ENCODE data around the gene SRPRA.

DNA sequence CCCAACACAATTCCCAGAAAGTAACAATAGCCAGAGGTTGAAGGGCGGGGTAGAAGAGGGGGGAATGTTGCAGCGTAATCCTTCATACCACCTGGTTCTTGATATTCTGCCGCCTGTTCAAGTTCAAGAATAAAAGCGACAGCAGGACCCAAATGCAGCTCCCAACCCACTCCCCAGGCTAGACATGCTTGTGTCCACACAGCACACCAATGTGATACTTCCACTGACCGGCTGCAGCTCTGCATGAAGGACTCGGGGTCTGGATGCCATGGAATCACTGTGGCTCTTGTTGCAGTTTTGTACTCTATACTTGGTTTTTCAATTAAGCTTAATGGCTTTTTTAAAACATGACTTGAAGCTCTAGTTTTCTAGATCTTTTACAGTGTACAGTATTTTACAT lies 6.5 kb downstream of the SRPRA start:
- TF ChIP-seq, protein P1, sequence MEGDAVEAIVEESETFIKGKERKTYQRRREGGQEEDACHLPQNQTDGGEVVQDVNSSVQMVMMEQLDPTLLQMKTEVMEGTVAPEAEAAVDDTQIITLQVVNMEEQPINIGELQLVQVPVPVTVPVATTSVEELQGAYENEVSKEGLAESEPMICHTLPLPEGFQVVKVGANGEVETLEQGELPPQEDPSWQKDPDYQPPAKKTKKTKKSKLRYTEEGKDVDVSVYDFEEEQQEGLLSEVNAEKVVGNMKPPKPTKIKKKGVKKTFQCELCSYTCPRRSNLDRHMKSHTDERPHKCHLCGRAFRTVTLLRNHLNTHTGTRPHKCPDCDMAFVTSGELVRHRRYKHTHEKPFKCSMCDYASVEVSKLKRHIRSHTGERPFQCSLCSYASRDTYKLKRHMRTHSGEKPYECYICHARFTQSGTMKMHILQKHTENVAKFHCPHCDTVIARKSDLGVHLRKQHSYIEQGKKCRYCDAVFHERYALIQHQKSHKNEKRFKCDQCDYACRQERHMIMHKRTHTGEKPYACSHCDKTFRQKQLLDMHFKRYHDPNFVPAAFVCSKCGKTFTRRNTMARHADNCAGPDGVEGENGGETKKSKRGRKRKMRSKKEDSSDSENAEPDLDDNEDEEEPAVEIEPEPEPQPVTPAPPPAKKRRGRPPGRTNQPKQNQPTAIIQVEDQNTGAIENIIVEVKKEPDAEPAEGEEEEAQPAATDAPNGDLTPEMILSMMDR (IDR thresholded peaks at IDR 0.05), result no peak
- TF ChIP-seq POLR2A (IDR thresholded peaks at IDR 0.05) (no peak), EP300 (IDR thresholded peaks at IDR 0.05) (no peak)
